Spleen (tissue), 11 donors: ENCODE measurements around the gene PPP2R5E. TPM values are rescaled to one million over a fixed set of nuclear protein-coding genes. Genes with fewer than 3 reads are reported as not detected.

Source experiments
- DNase-seq: peaks from one replicate; pipeline ENCODE4 v3.0.0-alpha.2; 2020
- H3K27ac ChIP-seq, 8 donors: fragments of 200-600 bp; sonication (generic) in 7 of 8; 1 replicate in 4 of 8; 2 replicates in 4 of 8; pipeline versions ENCODE4 v1.5.0 to v1.8.0; 2016 to 2021; ENCODE audit warnings: inconsistent platforms in 4 of 8, mild to moderate bottlenecking in 4 of 8, moderate library complexity in 1 of 8
- H3K27me3 ChIP-seq, 7 donors: fragments of 200-600 bp; sonication (generic) in 6 of 7; replicated peaks in 1 of 7; 1 replicate in 4 of 7; 2 replicates in 3 of 7; pipeline versions ENCODE4 v1.5.0 to v1.8.0; 2016 to 2021; ENCODE audit warnings: inconsistent platforms in 3 of 7, mild to moderate bottlenecking in 1 of 7
- H3K36me3 ChIP-seq, 6 donors: fragments of 200-600 bp; sonication (generic) in 5 of 6; 1 replicate in 4 of 6; 2 replicates in 2 of 6; pipeline versions ENCODE4 v1.5.0 to v1.8.0; 2016 to 2021; ENCODE audit warnings: inconsistent platforms in 2 of 6
- H3K4me1 ChIP-seq, 6 donors: fragments of 200-600 bp; sonication (generic) in 5 of 6; 1 replicate in 3 of 6; 2 replicates in 3 of 6; pipeline versions ENCODE4 v1.5.0 to v1.8.0; 2016 to 2021; ENCODE audit warnings: inconsistent platforms in 3 of 6
- H3K4me3 ChIP-seq, 8 donors: fragments of 200-600 bp; sonication (generic) in 7 of 8; 1 replicate in 4 of 8; 2 replicates in 4 of 8; pipeline versions ENCODE4 v1.5.0 to v1.8.0; 2016 to 2021; ENCODE audit warnings: inconsistent platforms in 4 of 8, mild to moderate bottlenecking in 4 of 8, moderate library complexity in 2 of 8
- H3K9me3 ChIP-seq, 8 donors: fragments of 200-600 bp; sonication (generic) in 7 of 8; 1 replicate in 4 of 8; 2 replicates in 4 of 8; pipeline versions ENCODE4 v1.5.0 to v1.8.0; 2016 to 2021; ENCODE audit warnings: inconsistent platforms in 4 of 8
- POLR2A ChIP-seq, 3 donors: fragments of 450-650 bp; IDR thresholded peaks; one replicate each; pipeline ENCODE4 v1.5.1; 2017; ENCODE audit warnings: antibody characterized with exemption in 3 of 3, mild to moderate bottlenecking in 1 of 3
- POLR2AphosphoS5 ChIP-seq, 3 donors: sonication (generic); formaldehyde crosslinking; IDR thresholded peaks; one replicate each; pipeline ENCODE4 v1.5.1; 2017; ENCODE audit warnings: antibody characterized with exemption in 3 of 3
- WGBS, 5 donors: extraction: QIAGEN DNeasy Blood & Tissue Kit in 3 of 5; methylation state at CpG; one replicate each; pipeline versions ENCODE4 v1.1.5 to v1.1.7; 2013 to 2018; 5-methylcytosine and 5-hydroxymethylcytosine counted together
- intact Hi-C: fragments of 100-400 bp; cut with DNase I; formaldehyde crosslinking; loops from one replicate; pipeline ENCODE4 v1.15.0; 2023; ENCODE audit warnings: low total_unique reads
- polyA plus RNA-seq, 3 donors: library from polyadenylated mRNA; stranded (reverse); fragments of 200-250 nt; gene quantifications; one replicate each; pipeline ENCODE4 v1.2.1, GENCODE V29; 2013
- total RNA-seq, 7 donors: library from RNA; depleted of rRNA in 3 of 7; stranded (reverse); fragments of >200 nt in 3 of 7; fragmentation: NEBNext Ultra II Directional in 4 of 7; extraction: Animal tissue kit (Norgen Biotek cat#: 25700) in 4 of 7; gene quantifications; one replicate each; pipeline versions ENCODE4 v1.1.0 to v1.2.1, GENCODE V29; 2016 to 2021
- TF ChIP-seq, protein P1 (sequence below), 11 experiments: fragments of 200-600 bp in 7 of 11; fragments of 450-650 bp in 4 of 11; sonication (generic) in 4 of 11; IDR thresholded peaks in 8 of 11; conservative IDR thresholded peaks in 3 of 11; 1 replicate in 7 of 11; 2 replicates in 4 of 11; pipeline versions ENCODE4 v1.4.0 to v1.8.0; 2016 to 2021; ENCODE audit warnings: antibody characterized with exemption in 11 of 11, inconsistent platforms in 4 of 11, mild to moderate bottlenecking in 1 of 11
- donor health status: healthy with polysubstance abuse.
- donor health status: DM: no; HTN: no; CAD: no; lungs with moderate emphysema.
- donor health status: DM: no; HTN: no; CAD: no.
- donor health status: Bipolar disorder and iron deficiency.
- donor health status: healthy.
- donor health status: DM: no; HTN: no; CAD: no.
- donor health status: DM: yes; HTN: yes; CAD: no.

PPP2R5E gene
- total and polyA plus RNA-seq, 10 donors = 6.1 to 42.3 (median 29.1) TPM

DNA sequence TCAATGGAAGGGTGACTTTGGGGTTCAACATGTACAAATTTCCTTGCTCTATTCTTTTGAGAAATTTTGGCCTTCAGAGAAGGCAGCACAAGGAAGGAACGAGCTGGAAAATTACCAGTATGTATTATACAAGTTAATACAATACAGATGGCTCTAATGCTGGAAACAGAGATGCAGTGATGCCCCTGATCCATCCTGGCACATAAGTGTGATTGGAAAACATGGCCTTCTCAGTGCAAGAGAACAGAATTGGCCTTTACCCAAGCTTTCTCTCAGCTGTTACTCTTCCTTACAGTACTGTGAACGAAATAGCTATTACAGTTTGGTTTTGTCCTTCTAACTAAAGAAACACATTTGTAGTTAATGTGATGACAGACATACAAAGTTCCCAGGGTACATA, 122.0 kb downstream of the PPP2R5E start:
- 91 to 100% (median 96%) methylated on average over 2 of the region's 2 CpGs for WGBS, 5 donors
- Histone ChIP-seq H3K36me3 (peaks cover 0 to 44% (median 4%) of the 10 kb centered on the region in 6 donors), H3K4me1 (peaks cover 0 to 11% (median 0%) of the 10 kb centered on the region in 6 donors), H3K27me3 (no peaks in the 10 kb centered on the region), H3K9me3 (no peaks in the 10 kb centered on the region), H3K4me3 (no peak overlapping the region), H3K27ac (no peak overlapping the region)
- intact Hi-C loops = no loop called here
- TF ChIP-seq POLR2AphosphoS5 (IDR thresholded peaks at IDR 0.05) (no peak), POLR2A (IDR thresholded peaks at IDR 0.05) (no peak)
- TF ChIP-seq, protein P1, sequence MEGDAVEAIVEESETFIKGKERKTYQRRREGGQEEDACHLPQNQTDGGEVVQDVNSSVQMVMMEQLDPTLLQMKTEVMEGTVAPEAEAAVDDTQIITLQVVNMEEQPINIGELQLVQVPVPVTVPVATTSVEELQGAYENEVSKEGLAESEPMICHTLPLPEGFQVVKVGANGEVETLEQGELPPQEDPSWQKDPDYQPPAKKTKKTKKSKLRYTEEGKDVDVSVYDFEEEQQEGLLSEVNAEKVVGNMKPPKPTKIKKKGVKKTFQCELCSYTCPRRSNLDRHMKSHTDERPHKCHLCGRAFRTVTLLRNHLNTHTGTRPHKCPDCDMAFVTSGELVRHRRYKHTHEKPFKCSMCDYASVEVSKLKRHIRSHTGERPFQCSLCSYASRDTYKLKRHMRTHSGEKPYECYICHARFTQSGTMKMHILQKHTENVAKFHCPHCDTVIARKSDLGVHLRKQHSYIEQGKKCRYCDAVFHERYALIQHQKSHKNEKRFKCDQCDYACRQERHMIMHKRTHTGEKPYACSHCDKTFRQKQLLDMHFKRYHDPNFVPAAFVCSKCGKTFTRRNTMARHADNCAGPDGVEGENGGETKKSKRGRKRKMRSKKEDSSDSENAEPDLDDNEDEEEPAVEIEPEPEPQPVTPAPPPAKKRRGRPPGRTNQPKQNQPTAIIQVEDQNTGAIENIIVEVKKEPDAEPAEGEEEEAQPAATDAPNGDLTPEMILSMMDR (IDR thresholded peaks at IDR 0.05 in 8 of 11, conservative IDR thresholded peaks at IDR 0.05 in 3 of 11) = no peak
- DNase-seq = no peak

DNA sequence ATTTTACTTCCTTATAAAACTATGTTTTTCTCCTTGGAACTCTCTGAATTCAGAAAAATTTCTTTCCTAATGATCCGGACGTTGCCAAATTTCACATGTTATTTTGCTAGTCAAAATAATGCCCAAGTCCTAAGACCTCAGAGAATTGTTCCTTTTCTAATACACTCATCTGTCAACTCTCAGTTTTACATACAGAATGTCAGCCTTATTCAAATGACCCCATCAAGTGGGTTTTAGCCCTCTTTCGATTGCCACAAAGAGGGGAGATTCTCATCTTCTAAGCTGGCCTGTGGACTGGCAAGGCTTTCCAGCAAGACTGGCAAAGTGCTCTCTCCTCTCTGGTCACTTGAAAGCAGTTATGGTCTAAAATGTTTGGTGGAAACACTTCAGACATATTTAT, 125.2 kb downstream of the PPP2R5E start:
- Histone ChIP-seq H3K4me3 (no peak overlapping the region), H3K36me3 (peaks cover 0 to 62% (median 10%) of the 10 kb centered on the region in 6 donors), H3K27me3 (no peaks in the 10 kb centered on the region), H3K27ac (no peak overlapping the region), H3K9me3 (no peaks in the 10 kb centered on the region), H3K4me1 (peaks cover 0 to 1% (median 0%) of the 10 kb centered on the region in 6 donors)
- 69 to 86% (median 77%) methylated on average over 3 of the region's 3 CpGs for WGBS, 5 donors
- TF ChIP-seq, protein P1 (IDR thresholded peaks at IDR 0.05 in 8 of 11, conservative IDR thresholded peaks at IDR 0.05 in 3 of 11) = no peak
- no peak for TF ChIP-seq POLR2AphosphoS5 (IDR thresholded peaks at IDR 0.05)
- no peak for DNase-seq
- intact Hi-C loops = no loop called here

GRCh38 chr14:63413009-63413408, 130.2 kb downstream of the PPP2R5E start:
- DNase-seq = no peak
- Histone ChIP-seq H3K9me3 (no peaks in the 10 kb centered on the region), H3K4me3 (no peak overlapping the region), H3K27ac (no peak overlapping the region), H3K36me3 (peaks cover 0 to 65% (median 7%) of the 10 kb centered on the region in 6 donors), H3K27me3 (no peaks in the 10 kb centered on the region), H3K4me1 (no peaks in the 10 kb centered on the region)
- TF ChIP-seq POLR2AphosphoS5 (IDR thresholded peaks at IDR 0.05) = no peak
- no peak for TF ChIP-seq POLR2A (IDR thresholded peaks at IDR 0.05)
- TF ChIP-seq, protein P1 (IDR thresholded peaks at IDR 0.05 in 8 of 11, conservative IDR thresholded peaks at IDR 0.05 in 3 of 11) = no peak
- WGBS, 5 donors = 88 to 100% (median 95%) methylated on average over 1 of the region's 1 CpG
- intact Hi-C loops = no loop called here

- Histone ChIP-seq H3K36me3 (peaks cover 0 to 47% (median 5%) of the 10 kb centered on the region in 6 donors), H3K4me1 (peaks cover 0 to 5% (median 0%) of the 10 kb centered on the region in 6 donors), H3K4me3 (no peak overlapping the region), H3K9me3 (no peaks in the 10 kb centered on the region), H3K27ac (no peak overlapping the region), H3K27me3 (no peaks in the 10 kb centered on the region)
- WGBS, 5 donors = 96 to 98% (median 97%) methylated on average over 9 of the region's 9 CpGs
- no peak for TF ChIP-seq POLR2A (IDR thresholded peaks at IDR 0.05)
- TF ChIP-seq POLR2AphosphoS5 (IDR thresholded peaks at IDR 0.05) = no peak
- TF ChIP-seq, protein P1 (IDR thresholded peaks at IDR 0.05 in 8 of 11, conservative IDR thresholded peaks at IDR 0.05 in 3 of 11) = no peak
- no peak for DNase-seq
- intact Hi-C loops = no loop called here
Measured at GRCh38 chr14:63406333-63406732, 136.8 kb downstream of the PPP2R5E start.
